Aorta (tissue), 5 donors: ENCODE measurements around the gene ADD2. TPM values are rescaled to one million over a fixed set of nuclear protein-coding genes. Genes with fewer than 3 reads are reported as not detected.

ENCODE experiments used
- ATAC-seq: fragments of 200-7000 bp; cut with Tn5 transposase; one replicate; pipeline ENCODE4 v1.9.1; 2022; ENCODE audit warnings: moderate library complexity; ENCODE audit not compliant: low FRiP score
- DNase-seq, 2 donors: peaks; one replicate each; pipeline ENCODE4 v3.0.0-alpha.2; 2020
- H3K27ac ChIP-seq, 2 donors: one replicate each; pipeline ENCODE4 v1.5.1; 2013; ENCODE audit warnings: low read length in 2 of 2, mild to moderate bottlenecking in 2 of 2, moderate library complexity in 2 of 2, control low read depth in 1 of 2, inconsistent platforms in 1 of 2, low read depth in 1 of 2
- H3K27me3 ChIP-seq, 2 donors: one replicate each; pipeline ENCODE4 v1.6.1; 2013; ENCODE audit warnings: control low read depth in 1 of 2, low read length in 1 of 2, mild to moderate bottlenecking in 1 of 2, moderate library complexity in 1 of 2; ENCODE audit not compliant: insufficient read depth in 2 of 2, control insufficient read depth in 1 of 2
- H3K36me3 ChIP-seq, 2 donors: one replicate each; pipeline ENCODE4 v1.6.1; 2013; ENCODE audit warnings: control low read depth in 1 of 2, low read length in 1 of 2, mild to moderate bottlenecking in 1 of 2; ENCODE audit not compliant: insufficient read depth in 2 of 2, control insufficient read depth in 1 of 2
- H3K4me1 ChIP-seq, 2 donors: one replicate each; pipeline ENCODE4 v1.6.1; 2013; ENCODE audit warnings: low read length in 2 of 2, control low read depth in 1 of 2, mild to moderate bottlenecking in 1 of 2, moderate library complexity in 1 of 2; ENCODE audit not compliant: insufficient read depth in 2 of 2, control insufficient read depth in 1 of 2
- H3K4me3 ChIP-seq, 2 donors: one replicate each; pipeline ENCODE4 v1.5.1; 2013; ENCODE audit warnings: low read length in 2 of 2, control low read depth in 1 of 2, mild to moderate bottlenecking in 1 of 2
- H3K9me3 ChIP-seq: one replicate; pipeline ENCODE4 v1.6.1; 2013; ENCODE audit warnings: mild to moderate bottlenecking, low read length; ENCODE audit not compliant: control insufficient read depth
- whole genome bisulfite sequencing, 2 donors: extraction: QIAGEN DNeasy Blood & Tissue Kit; methylation state at CpG; one replicate each; pipeline ENCODE4 v1.1.7; 2013; 5-methylcytosine and 5-hydroxymethylcytosine counted together
- intact Hi-C, 2 donors: fragments of 100-400 bp; cut with DNase I; formaldehyde crosslinking; loops; one replicate each; pipeline versions ENCODE4 v1.14.2 to v1.15.0; 2022
- polyA plus RNA-seq, 2 donors: library from polyadenylated mRNA; stranded (reverse); fragments of 200-250 nt; gene quantifications; one replicate each; pipeline ENCODE4 v1.2.3, GENCODE V29; 2013
- total RNA-seq, 2 donors: library from RNA; stranded (reverse); fragmentation: NEBNext Ultra II Directional; extraction: Animal tissue kit (Norgen Biotek cat#: 25700); gene quantifications; one replicate each; pipeline ENCODE4 v1.2.1, GENCODE V29; 2021
- donor health status: healthy with polysubstance abuse.
- donor health status: Bipolar disorder and iron deficiency.
- donor health status: DM: no; HTN: no; CAD: no.
- donor health status: DM: no; HTN: no; CAD: no.
- donor health status: DM: yes; HTN: yes; CAD: no.

The ADD2 gene
- total and polyA plus RNA-seq, 4 donors = 0.15 to 5.3 (median 1.7) TPM; not detected in 1

DNA sequence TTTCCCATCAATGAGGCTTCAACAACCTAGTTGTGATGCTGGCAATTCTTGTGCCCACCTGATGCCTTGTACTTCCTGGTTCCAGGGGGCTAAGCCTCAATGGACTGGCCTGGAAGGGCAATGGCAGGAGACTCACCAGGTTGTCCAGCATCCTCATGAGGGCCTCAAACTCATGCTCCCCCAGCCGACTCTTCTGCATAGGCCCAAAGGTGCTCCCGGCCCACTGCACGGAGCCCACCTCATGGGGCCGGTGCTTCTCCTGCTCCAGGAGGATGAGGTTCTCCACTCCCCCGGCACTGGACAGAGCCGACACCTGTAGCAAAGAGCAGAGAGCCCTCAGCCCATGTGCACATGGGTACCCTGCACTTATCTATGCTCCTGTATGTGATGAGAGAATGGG, 84.5 kb downstream of the ADD2 start:
- H3K9me3 ChIP-seq = no peaks in the 10 kb centered on the region
- no peak overlapping the region for H3K4me3 ChIP-seq
- DNase-seq = peak in 1 of 2 donors; percentile 4
- intact Hi-C loops = no loop called here
- H3K27me3 ChIP-seq = no peaks in the 10 kb centered on the region
- H3K4me1 ChIP-seq = no peaks in the 10 kb centered on the region
- no peak overlapping the region for H3K27ac ChIP-seq
- no peak for ATAC-seq
- no peaks in the 10 kb centered on the region for H3K36me3 ChIP-seq
- WGBS, 2 donors = 94 to 97% methylated on average over 6 of the region's 6 CpGs

DNA sequence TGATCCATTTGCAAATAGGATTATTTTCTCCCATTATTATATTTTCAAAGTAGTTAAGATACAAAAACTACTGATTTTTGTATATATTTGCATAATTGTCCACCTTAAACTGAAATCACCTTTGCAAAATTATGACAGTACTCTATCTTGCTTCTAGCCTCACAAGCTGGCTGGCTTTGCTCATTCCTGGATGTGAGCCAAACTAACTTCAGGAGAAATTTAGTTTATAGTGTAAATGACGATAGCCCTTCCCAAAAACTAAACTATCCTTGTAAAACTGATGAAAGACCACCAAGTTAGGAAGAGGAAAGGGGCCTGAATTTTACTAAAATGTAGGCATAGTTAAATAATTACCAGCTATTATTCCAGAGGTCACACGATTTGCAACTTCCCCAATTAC, 87.3 kb downstream of the ADD2 start:
- Histone ChIP-seq H3K27ac (no peak overlapping the region), H3K4me1 (no peaks in the 10 kb centered on the region), H3K9me3 (no peaks in the 10 kb centered on the region), H3K36me3 (no peaks in the 10 kb centered on the region), H3K27me3 (no peaks in the 10 kb centered on the region), H3K4me3 (no peak overlapping the region)
- DNase-seq (no peak), ATAC-seq (no peak)
- intact Hi-C loops = no loop called here
- WGBS, 2 donors = 61 to 63% methylated on average over 2 of the region's 2 CpGs

DNA sequence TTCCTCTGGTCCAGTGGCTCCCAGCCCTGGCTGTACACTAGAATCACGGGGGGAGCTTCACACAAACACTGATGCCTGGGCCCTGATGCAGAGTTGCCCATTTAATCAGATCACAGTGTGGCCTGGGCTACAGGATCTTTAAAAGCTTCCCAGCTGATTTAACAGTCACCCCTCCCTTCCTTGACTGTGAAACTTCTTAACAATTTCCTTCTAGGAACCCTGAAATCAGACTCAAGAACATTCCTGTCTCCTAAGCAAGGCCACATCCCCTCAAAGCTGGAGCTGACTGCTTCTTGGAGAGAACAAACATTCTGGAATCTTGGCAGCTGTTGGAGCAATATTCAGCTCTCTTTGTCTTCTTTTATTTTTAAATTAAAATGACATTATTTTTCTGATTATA, 88.7 kb downstream of the ADD2 start:
- DNase-seq (no peak), ATAC-seq (no peak)
- intact Hi-C loops = no loop called here
- H3K27me3 ChIP-seq = no peaks in the 10 kb centered on the region
- H3K9me3 ChIP-seq = no peaks in the 10 kb centered on the region
- H3K4me1 ChIP-seq = no peaks in the 10 kb centered on the region
- no peaks in the 10 kb centered on the region for H3K36me3 ChIP-seq
- H3K4me3 ChIP-seq = no peak overlapping the region
- no peak overlapping the region for H3K27ac ChIP-seq
- 34 to 36% methylated on average over 1 of the region's 1 CpG for WGBS, 2 donors

DNA sequence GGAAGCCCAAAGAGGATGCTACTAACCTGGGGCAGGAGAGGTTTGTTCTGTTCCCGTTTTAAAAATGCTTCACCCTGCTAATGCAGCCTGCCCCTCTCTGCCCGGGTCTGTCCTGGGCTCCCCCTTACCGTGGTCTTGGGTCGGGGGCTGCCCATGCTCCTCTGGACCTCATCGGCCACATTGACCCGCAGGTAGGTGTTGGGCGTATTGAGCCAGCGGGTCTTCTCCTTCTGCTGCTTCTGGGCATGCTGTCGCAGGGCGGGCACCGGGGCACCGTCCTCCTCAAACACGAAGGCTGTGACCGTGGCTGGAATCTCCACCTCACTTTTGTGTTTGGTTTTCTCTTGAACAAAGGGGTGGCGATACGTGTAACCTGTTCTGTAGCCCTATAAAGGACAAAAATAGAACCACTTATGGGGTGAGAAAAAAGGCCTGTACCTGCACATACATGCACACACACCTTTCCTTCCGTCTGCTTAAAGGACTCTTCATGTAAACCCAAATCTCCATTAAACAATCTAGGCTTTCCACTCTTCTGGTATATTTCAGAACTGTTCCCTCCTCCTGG, 89.3 kb downstream of the ADD2 start:
- ATAC-seq (no peak), DNase-seq (no peak)
- no peak overlapping the region for H3K4me3 ChIP-seq
- 93 to 96% methylated on average over 17 of the region's 17 CpGs for WGBS, 2 donors
- intact Hi-C loops = no loop called here
- H3K4me1 ChIP-seq = no peaks in the 10 kb centered on the region
- no peak overlapping the region for H3K27ac ChIP-seq
- H3K9me3 ChIP-seq = no peaks in the 10 kb centered on the region
- no peaks in the 10 kb centered on the region for H3K27me3 ChIP-seq
- no peaks in the 10 kb centered on the region for H3K36me3 ChIP-seq

DNA sequence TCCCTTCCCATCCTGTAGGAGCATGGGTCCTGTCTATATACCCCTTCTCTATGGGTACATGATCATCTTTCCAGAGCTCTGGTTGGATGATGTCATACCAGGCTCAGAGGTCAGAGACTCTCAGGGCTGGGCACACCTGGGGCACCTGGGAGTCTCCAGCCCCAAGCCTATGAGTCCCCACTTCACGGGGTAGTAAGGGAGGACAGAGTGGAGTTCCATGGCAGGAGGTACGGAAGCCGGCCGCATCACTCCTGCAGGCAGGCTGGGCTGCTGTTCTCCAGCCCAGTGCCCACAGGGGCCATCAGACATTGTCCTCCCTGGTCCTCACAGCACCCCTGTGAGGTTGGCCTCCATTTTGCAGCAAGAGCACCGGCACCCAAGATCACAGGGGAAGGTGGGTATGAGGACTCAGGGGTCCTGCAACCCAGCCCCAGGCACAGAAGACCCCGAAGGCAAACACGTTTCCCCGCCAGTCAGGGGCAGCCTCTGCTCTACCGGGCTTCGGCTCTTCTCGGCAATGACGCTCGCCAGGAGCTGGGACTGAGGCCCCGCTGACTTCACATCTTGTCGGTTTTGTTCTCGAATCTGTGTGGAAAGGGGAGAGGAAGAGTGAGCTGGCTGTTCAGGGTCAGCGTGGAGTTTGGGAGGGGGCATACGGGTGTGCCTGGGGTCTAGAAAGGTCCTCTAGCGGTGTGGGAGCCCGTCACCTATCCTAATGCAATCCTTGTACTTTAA, 91.5 kb downstream of the ADD2 start:
- 89 to 91% methylated on average over 20 of the region's 20 CpGs for WGBS, 2 donors
- ATAC-seq (no peak), DNase-seq (no peak)
- intact Hi-C loops = no loop called here
- no peak overlapping the region for H3K4me3 ChIP-seq
- no peaks in the 10 kb centered on the region for H3K9me3 ChIP-seq
- no peaks in the 10 kb centered on the region for H3K36me3 ChIP-seq
- no peaks in the 10 kb centered on the region for H3K27me3 ChIP-seq
- no peak overlapping the region for H3K27ac ChIP-seq
- no peaks in the 10 kb centered on the region for H3K4me1 ChIP-seq

DNA sequence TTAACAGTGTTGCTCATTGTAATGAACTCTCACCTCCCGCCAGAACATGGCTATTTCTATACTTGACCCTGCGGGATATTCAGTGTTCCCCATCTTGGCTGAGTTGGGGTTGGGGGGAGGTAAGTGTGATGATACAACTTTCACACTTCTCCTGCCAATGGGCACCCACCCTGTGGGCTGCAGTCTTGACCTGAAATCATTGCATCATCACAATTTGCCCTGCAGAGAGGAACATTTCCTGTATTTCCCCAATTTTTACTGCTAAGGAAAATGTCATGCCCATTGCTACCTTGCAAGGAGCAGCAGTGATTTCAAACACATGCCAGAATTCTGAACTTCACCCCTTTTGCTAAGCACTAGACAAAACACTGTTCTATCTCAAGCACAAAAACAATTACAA, 92.1 kb downstream of the ADD2 start:
- ATAC-seq (no peak), DNase-seq (no peak)
- 84 to 89% methylated on average over 2 of the region's 2 CpGs for WGBS, 2 donors
- H3K27ac ChIP-seq = no peak overlapping the region
- intact Hi-C loops = no loop called here
- H3K36me3 ChIP-seq = no peaks in the 10 kb centered on the region
- no peak overlapping the region for H3K4me3 ChIP-seq
- no peaks in the 10 kb centered on the region for H3K4me1 ChIP-seq
- no peaks in the 10 kb centered on the region for H3K27me3 ChIP-seq
- H3K9me3 ChIP-seq = no peaks in the 10 kb centered on the region

DNA sequence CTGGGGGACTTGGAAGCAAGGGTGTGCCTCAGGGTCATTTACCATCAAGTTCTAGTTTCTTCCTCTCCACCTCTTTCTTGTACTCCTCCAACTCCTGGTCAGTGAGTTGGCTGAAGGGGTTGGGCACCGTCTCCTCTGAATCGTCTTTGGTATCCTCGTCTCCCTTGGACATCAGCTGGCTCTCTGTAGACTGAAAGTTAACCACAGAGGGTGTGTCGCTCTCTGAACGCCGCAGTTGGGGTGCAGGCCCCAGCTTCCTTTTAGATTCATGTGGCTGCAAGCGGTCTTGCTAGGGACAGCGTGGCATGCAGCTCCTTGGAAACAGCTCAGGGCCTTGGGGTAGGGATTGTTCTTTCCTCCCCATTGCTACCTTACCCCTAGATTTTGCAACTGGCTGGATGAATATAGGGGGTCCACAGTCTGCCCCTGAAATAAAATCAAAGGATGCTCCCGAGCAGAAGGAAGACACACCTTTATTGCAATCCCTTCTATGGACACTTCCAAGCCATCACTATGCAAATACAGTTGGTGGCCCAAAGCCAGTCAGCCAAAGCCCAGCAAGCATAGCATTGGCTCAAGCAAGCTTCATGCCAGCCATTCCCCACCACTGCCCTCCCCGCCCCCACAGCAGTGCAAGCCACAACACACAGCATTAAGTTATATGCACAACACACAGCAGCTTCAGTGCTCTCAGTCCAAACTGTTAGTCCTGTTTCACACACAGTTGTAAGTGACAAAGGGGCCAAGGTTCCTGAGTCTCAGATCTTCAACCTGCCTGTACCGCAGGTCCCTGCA, 93.2 kb downstream of the ADD2 start:
- H3K4me3 ChIP-seq = no peak overlapping the region
- H3K27ac ChIP-seq = no peak overlapping the region
- DNase-seq (no peak), ATAC-seq (no peak)
- intact Hi-C loops = no loop called here
- H3K36me3 ChIP-seq = no peaks in the 10 kb centered on the region
- WGBS, 2 donors = 95 to 99% methylated on average over 11 of the region's 11 CpGs
- no peaks in the 10 kb centered on the region for H3K9me3 ChIP-seq
- no peaks in the 10 kb centered on the region for H3K4me1 ChIP-seq
- no peaks in the 10 kb centered on the region for H3K27me3 ChIP-seq

DNA sequence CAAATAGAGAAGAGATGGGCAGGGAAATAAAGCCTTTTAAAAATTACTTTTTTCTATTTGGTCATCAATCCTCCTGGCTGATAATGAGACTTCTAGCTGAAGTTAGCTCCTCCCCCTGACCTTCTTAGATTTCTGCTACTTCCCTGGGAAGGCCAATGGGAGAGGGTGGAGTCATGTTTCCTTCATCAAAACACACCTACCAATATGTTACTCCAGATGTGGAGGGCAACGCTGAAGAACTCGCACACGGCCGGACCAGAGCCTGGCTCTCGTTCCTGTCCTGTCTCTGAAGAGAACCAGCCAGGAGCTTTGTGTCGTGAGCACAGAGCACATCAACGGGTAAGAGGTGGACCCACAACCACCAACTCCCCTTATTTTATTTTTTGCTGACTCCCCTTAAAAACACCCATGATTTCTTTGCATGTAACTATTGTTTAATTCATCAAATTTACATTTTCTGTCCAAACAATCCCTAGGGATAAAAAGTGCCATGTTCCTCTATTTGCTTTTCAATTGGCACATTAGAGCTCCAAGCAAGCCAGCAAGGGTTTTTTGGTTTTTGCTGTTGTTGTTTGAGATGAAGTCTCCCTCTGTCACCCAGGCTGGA, 94.9 kb downstream of the ADD2 start:
- Histone ChIP-seq H3K27me3 (no peaks in the 10 kb centered on the region), H3K27ac (no peak overlapping the region), H3K4me1 (no peaks in the 10 kb centered on the region), H3K4me3 (no peak overlapping the region), H3K36me3 (no peaks in the 10 kb centered on the region), H3K9me3 (no peaks in the 10 kb centered on the region)
- intact Hi-C loops = no loop called here
- ATAC-seq (no peak), DNase-seq (no peak)
- 32 to 34% methylated on average over 7 of the region's 7 CpGs for WGBS, 2 donors
